Activated CD4-positive, alpha-beta T cell treated with anti-CD3 and anti-CD28 coated beads for 36 hours (primary cell): ENCODE measurements around the gene RBM20. TPM values are rescaled to one million over a fixed set of nuclear protein-coding genes. Genes with fewer than 3 reads are reported as not detected.
"Not testable (repeated sequence)": the region's sequence is repeated elsewhere in the genome, so short reads cannot be mapped to it uniquely, and the experiment has no call there.

Source experiments
- ATAC-seq: fragments of 200-7000 bp; cut with Tn5 transposase; one replicate; pipeline ENCODE4 v1.10.0; 2021; ENCODE audit warnings: mild to moderate bottlenecking, moderate library complexity
- CTCF ChIA-PET: fragments of 350-600 bp; sonication (Branson Sonifier 250); formaldehyde crosslinking; loops from one replicate; lab custom pipeline; 2021; ENCODE audit warnings: antibody characterized with exemption; lab: Charles Lee
- POLR2A ChIA-PET: fragments of 350-600 bp; sonication (Branson Sonifier 250); formaldehyde crosslinking; loops from one replicate; lab custom pipeline; 2021; ENCODE audit warnings: antibody characterized with exemption, inconsistent platforms; lab: Charles Lee
- DNase-seq: peaks from one replicate; pipeline ENCODE4 v3.0.0-alpha.2; 2020
- H3K27ac Mint-ChIP-seq: one replicate; pipeline ENCODE4 v1.8.0; 2021; ENCODE audit warnings: mixed read lengths
- H3K27me3 Mint-ChIP-seq: one replicate; pipeline ENCODE4 v1.8.0; 2021; ENCODE audit warnings: mixed read lengths
- H3K36me3 Mint-ChIP-seq: one replicate; pipeline ENCODE4 v1.8.0; 2021; ENCODE audit warnings: low read depth, mixed read lengths
- H3K4me1 Mint-ChIP-seq: one replicate; pipeline ENCODE4 v1.8.0; 2021; ENCODE audit warnings: mixed read lengths
- H3K4me3 Mint-ChIP-seq: one replicate; pipeline ENCODE4 v1.8.0; 2021; ENCODE audit warnings: mild to moderate bottlenecking, moderate library complexity, mixed read lengths
- H3K9me3 Mint-ChIP-seq: one replicate; pipeline ENCODE4 v1.8.0; 2021; ENCODE audit warnings: low read depth, mixed read lengths
- intact Hi-C, 2 experiments: fragments of 100-400 bp; cut with DNase I in 1 of 2; cut with micrococcal nuclease in 1 of 2; formaldehyde crosslinking; loops; one replicate each; pipeline versions ENCODE4 v1.14.2 to v1.15.1; 2022 to 2024; cut with DNase I, micrococcal nuclease
- total RNA-seq, 2 experiments: library from RNA; stranded (reverse); gene quantifications; one replicate each; pipeline ENCODE4 v1.2.3, GENCODE V29; 2021

Gene RBM20
- total RNA-seq, 2 experiments from 2014 or later, result 0.05 to 0.40 TPM

GRCh38 chr10:110863361-110863760, 219.2 kb downstream of the RBM20 start:
- POLR2A ChIA-PET, result no interaction called here
- H3K9me3 Mint-ChIP-seq, result no peaks in the 10 kb centered on the region
- no peaks in the 10 kb centered on the region for H3K27me3 Mint-ChIP-seq
- CTCF ChIA-PET, result interaction anchor here (0.6 kb wide), 1 partner anchor 536 kb away, joined by 3 read pairs; no protein-coding TSS in a partner anchor
- H3K4me1 Mint-ChIP-seq, result peaks cover 95% of the 10 kb centered on the region
- no peak for ATAC-seq
- no peak for DNase-seq
- peaks cover 6% of the 10 kb centered on the region for H3K36me3 Mint-ChIP-seq
- intact Hi-C loops, result no loop called here
- no peak overlapping the region for H3K4me3 Mint-ChIP-seq
- H3K27ac Mint-ChIP-seq, result peak overlapping the region; percentile 99

- peak overlapping the region; percentile 99 for H3K27ac Mint-ChIP-seq
- CTCF ChIA-PET, result interaction anchor here (0.6 to 1.6 kb wide), 3 partner anchors 9 to 45 kb away, joined by 3 to 7 read pairs (median 4); no protein-coding TSS in a partner anchor
Measured at GRCh38 chr10:110863956-110864355, 219.8 kb downstream of the RBM20 start.

GRCh38 chr10:110864662-110865140, 220.6 kb downstream of the RBM20 start:
- intact Hi-C loops, result loop anchor here in 1 of 2 experiments (2.0 to 5.0 kb wide), 2 partner anchors 90 to 297 kb away; partner anchors contain the start of gene SMC3
- Mint-ChIP-seq H3K27me3 (no peaks in the 10 kb centered on the region), H3K27ac (peak overlapping the region; percentile 99), H3K4me1 (peaks cover 97% of the 10 kb centered on the region), H3K4me3 (peak overlapping the region; percentile 72), H3K36me3 (peaks cover 8% of the 10 kb centered on the region), H3K9me3 (no peaks in the 10 kb centered on the region)
- ATAC-seq (peak; percentile 78), DNase-seq (peak; percentile 65)
- ChIA-PET POLR2A (interaction anchor here (0.5 to 1.0 kb wide), 2 partner anchors 54 to 84 kb away, joined by 4 to 6 read pairs; partner anchors contain the start of genes BBIP1 and SHOC2), CTCF (interaction anchor here (0.6 to 2.4 kb wide), 6 partner anchors 8 to 44 kb away, joined by 3 to 15 read pairs (median 4); no protein-coding TSS in a partner anchor)

More at GRCh38 chr10:110863956-110864355, 219.8 kb downstream of the RBM20 start:
- POLR2A ChIA-PET, result interaction anchor here (0.5 to 1.0 kb wide), 2 partner anchors 55 to 84 kb away, joined by 4 to 6 read pairs; partner anchors contain the start of genes BBIP1 and SHOC2
- H3K36me3 Mint-ChIP-seq, result peaks cover 6% of the 10 kb centered on the region
- H3K4me3 Mint-ChIP-seq, result no peak overlapping the region
- DNase-seq (no peak), ATAC-seq (no peak)
- intact Hi-C loops, result loop anchor here in 1 of 2 experiments (2.0 kb wide), 1 partner anchor 89 kb away; no protein-coding TSS in a partner anchor
- H3K9me3 Mint-ChIP-seq, result no peaks in the 10 kb centered on the region
- peaks cover 97% of the 10 kb centered on the region for H3K4me1 Mint-ChIP-seq
- H3K27me3 Mint-ChIP-seq, result no peaks in the 10 kb centered on the region

- H3K4me1 Mint-ChIP-seq, result peaks cover 97% of the 10 kb centered on the region
- ChIA-PET POLR2A (interaction anchor here (0.7 kb wide), 1 partner anchor 109 kb away, joined by 3 read pairs; no protein-coding TSS in a partner anchor), CTCF (interaction anchor here (0.9 to 2.4 kb wide), 7 partner anchors 8 to 36 kb away, joined by 3 to 15 read pairs (median 4); no protein-coding TSS in a partner anchor)
- H3K9me3 Mint-ChIP-seq, result no peaks in the 10 kb centered on the region
- H3K27ac Mint-ChIP-seq, result peak overlapping the region; percentile 99
- H3K27me3 Mint-ChIP-seq, result no peaks in the 10 kb centered on the region
- no peak for DNase-seq
- no peak for ATAC-seq
- peak overlapping the region; percentile 72 for H3K4me3 Mint-ChIP-seq
- peaks cover 9% of the 10 kb centered on the region for H3K36me3 Mint-ChIP-seq
- intact Hi-C loops, result loop anchor here in 1 of 2 experiments (2.0 to 5.0 kb wide), 2 partner anchors 90 to 298 kb away; partner anchors contain the start of gene SMC3
Measured at GRCh38 chr10:110865186-110865808, 221.2 kb downstream of the RBM20 start.

- H3K27ac Mint-ChIP-seq, result peak overlapping the region; percentile 99
- ChIA-PET POLR2A (interaction anchor here (0.7 kb wide), 1 partner anchor 110 kb away, joined by 3 read pairs; no protein-coding TSS in a partner anchor), CTCF (interaction anchor here (0.6 to 2.4 kb wide), 7 partner anchors 10 to 1343 kb away, joined by 3 to 15 read pairs (median 4); no protein-coding TSS in a partner anchor)
- peaks cover 97% of the 10 kb centered on the region for H3K4me1 Mint-ChIP-seq
- H3K36me3 Mint-ChIP-seq, result peaks cover 9% of the 10 kb centered on the region
- no peaks in the 10 kb centered on the region for H3K27me3 Mint-ChIP-seq
- intact Hi-C loops, result loop anchor here in 1 of 2 experiments (2.0 to 5.0 kb wide), 2 partner anchors 91 to 299 kb away; partner anchors contain the start of gene SMC3
- DNase-seq, result no peak
- ATAC-seq, result no peak
- H3K9me3 Mint-ChIP-seq, result no peaks in the 10 kb centered on the region
- H3K4me3 Mint-ChIP-seq, result no peak overlapping the region
Measured at GRCh38 chr10:110865809-110866482, 221.8 kb downstream of the RBM20 start.

- Mint-ChIP-seq H3K4me1 (peaks cover 93% of the 10 kb centered on the region), H3K36me3 (peaks cover 11% of the 10 kb centered on the region), H3K27ac (peak overlapping the region; percentile 87)
- ChIA-PET POLR2A (interaction anchor here (1.5 kb wide), 1 partner anchor 9 kb away, joined by 6 read pairs; no protein-coding TSS in a partner anchor), CTCF (interaction anchor here (0.5 to 1.9 kb wide), 10 partner anchors 8 to 121 kb away, joined by 3 to 11 read pairs (median 3); no protein-coding TSS in a partner anchor)
- DNase-seq, H3K27me3 Mint-ChIP-seq, H3K4me3 Mint-ChIP-seq, H3K9me3 Mint-ChIP-seq, ATAC-seq: not testable (repeated sequence)
- intact Hi-C loops, result loop anchor here in 1 of 2 experiments (5.0 kb wide), 1 partner anchor 300 kb away; the partner anchor contains the start of gene SMC3
Measured at GRCh38 chr10:110867011-110867806, 223.1 kb downstream of the RBM20 start.

- peaks cover 11% of the 10 kb centered on the region for H3K36me3 Mint-ChIP-seq
- intact Hi-C loops, result loop anchor here in 1 of 2 experiments (5.0 kb wide), 1 partner anchor 301 kb away; the partner anchor contains the start of gene SMC3
- ChIA-PET POLR2A (interaction anchor here (1.0 to 1.5 kb wide), 3 partner anchors 10 to 51 kb away, joined by 3 to 6 read pairs (median 3); partner anchors contain the start of genes BBIP1 and SHOC2), CTCF (interaction anchor here (0.7 to 1.9 kb wide), 9 partner anchors 8 to 122 kb away, joined by 3 to 11 read pairs (median 3); no protein-coding TSS in a partner anchor)
- peak overlapping the region; percentile 87 for H3K27ac Mint-ChIP-seq
- DNase-seq (no peak), ATAC-seq (no peak)
- H3K4me3 Mint-ChIP-seq, result peak overlapping the region; percentile 25
- no peaks in the 10 kb centered on the region for H3K27me3 Mint-ChIP-seq
- H3K4me1 Mint-ChIP-seq, result peaks cover 86% of the 10 kb centered on the region
- no peaks in the 10 kb centered on the region for H3K9me3 Mint-ChIP-seq
Measured at GRCh38 chr10:110867807-110868465, 223.8 kb downstream of the RBM20 start.

GRCh38 chr10:110868981-110869380, 224.8 kb downstream of the RBM20 start:
- ATAC-seq, result no peak

GRCh38 chr10:110870823-110871297, 226.7 kb downstream of the RBM20 start:
- ChIA-PET POLR2A (interaction anchor here (0.7 to 1.2 kb wide), 6 partner anchors 9 to 49 kb away, joined by 3 to 9 read pairs (median 4); partner anchors contain the start of gene SHOC2), CTCF (interaction anchor here (0.8 to 1.0 kb wide), 2 partner anchors 12 to 13 kb away, joined by 4 to 5 read pairs; no protein-coding TSS in a partner anchor)
- Mint-ChIP-seq H3K27ac (peak overlapping the region; percentile 87), H3K4me1 (peaks cover 68% of the 10 kb centered on the region), H3K9me3 (no peaks in the 10 kb centered on the region), H3K36me3 (peaks cover 6% of the 10 kb centered on the region), H3K4me3 (peak overlapping the region; percentile 87), H3K27me3 (no peaks in the 10 kb centered on the region)
- no peak for DNase-seq
- no peak for ATAC-seq
- intact Hi-C loops, result loop anchor here (1.0 to 10.0 kb wide), 9 partner anchors 48 to 659 kb away; partner anchors contain the start of genes BBIP1 (in 1 of the 2), SHOC2 (in 1 of the 2) and SMNDC1 (in 1 of the 2)

More at GRCh38 chr10:110868981-110869380, 224.8 kb downstream of the RBM20 start:
- no peak for DNase-seq
- Mint-ChIP-seq H3K27ac (peak overlapping the region; percentile 87), H3K27me3 (no peaks in the 10 kb centered on the region), H3K4me3 (peak overlapping the region; percentile 20), H3K9me3 (no peaks in the 10 kb centered on the region), H3K36me3 (peaks cover 11% of the 10 kb centered on the region), H3K4me1 (peaks cover 77% of the 10 kb centered on the region)
- ChIA-PET CTCF (interaction anchor here (1.1 kb wide), 1 partner anchor 8 kb away, joined by 4 read pairs; no protein-coding TSS in a partner anchor), POLR2A (interaction anchor here (1.2 kb wide), 1 partner anchor 50 kb away, joined by 3 read pairs; the partner anchor contains the start of genes BBIP1 and SHOC2)
- intact Hi-C loops, result loop anchor here in 1 of 2 experiments (5.0 kb wide), 1 partner anchor 302 kb away; the partner anchor contains the start of gene SMC3
